CD4-positive, alpha-beta T cell treated with Interleukin-4 for 4 hours (primary cell): Measurements from ENCODE around the gene SLC44A3.
A peak's percentile ranks its signal among the peaks of the same experiment; 100 is the strongest.

Source experiments
- DNase-seq: peaks from one replicate; pipeline ENCODE4 v3.0.0-alpha.2; 2020

Gene SLC44A3

DNA sequence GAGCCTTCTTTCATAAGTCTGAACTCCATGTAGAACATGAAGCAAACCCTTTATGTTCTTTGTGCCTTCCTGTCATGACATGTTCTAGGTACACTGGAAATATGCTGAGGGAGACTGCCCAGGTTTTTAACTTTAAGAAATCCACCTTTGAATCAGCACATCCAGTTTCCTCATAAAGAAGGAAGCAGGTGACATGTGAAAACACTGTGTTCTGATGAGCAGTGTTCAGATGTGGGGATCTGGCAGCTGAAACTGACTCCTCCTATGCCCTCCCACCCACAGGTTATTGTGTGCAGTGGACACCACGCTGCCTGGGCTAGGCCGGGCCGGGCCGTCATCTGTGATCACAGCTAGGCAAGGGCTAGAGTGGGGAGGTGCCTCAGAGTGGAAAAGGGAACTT, 55.6 kb downstream of the SLC44A3 start:
- DNase-seq, result no peak

GRCh38 chr1:94876362-94876761, 56.2 kb downstream of the SLC44A3 start:
- no peak for DNase-seq

DNA sequence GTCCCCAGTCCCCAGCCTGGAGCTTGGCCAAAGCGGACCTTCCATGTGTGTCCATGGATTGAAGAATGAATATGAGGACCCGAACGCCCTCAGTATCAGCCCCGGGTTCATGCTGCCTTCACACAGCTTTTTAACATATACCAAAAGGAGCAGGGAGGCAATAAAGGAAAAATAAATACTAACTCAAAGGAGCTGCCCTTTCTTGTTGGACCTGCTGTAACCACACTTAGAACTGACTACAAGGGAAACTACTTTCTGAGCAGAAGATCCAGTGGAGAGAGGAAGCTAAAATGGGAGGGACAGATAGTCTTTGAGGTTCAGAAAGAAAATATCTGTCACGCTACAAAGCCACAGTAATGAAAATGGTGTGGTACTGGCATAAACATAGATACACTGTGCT, 58.2 kb downstream of the SLC44A3 start:
- no peak for DNase-seq

DNA sequence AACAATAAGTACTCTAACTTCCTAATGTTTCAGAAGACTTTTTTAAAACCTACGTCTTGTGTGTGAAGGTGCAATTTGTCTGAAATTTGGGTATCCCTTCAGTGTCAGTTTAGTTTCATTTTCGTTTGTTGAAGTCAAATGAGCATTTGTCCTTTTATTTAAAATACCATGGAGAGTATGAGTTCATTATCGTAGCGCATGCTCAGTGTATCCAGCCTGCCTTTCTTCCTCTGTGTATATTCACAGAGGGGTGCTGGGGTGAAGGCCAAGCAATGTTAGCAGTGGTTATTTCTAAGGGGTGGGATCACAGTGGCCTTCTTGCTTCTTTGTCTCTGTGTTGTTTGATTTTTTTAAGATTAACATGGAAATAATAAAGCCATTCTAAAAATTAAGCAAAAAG, 63.5 kb downstream of the SLC44A3 start:
- DNase-seq, result peak; percentile 24

DNA sequence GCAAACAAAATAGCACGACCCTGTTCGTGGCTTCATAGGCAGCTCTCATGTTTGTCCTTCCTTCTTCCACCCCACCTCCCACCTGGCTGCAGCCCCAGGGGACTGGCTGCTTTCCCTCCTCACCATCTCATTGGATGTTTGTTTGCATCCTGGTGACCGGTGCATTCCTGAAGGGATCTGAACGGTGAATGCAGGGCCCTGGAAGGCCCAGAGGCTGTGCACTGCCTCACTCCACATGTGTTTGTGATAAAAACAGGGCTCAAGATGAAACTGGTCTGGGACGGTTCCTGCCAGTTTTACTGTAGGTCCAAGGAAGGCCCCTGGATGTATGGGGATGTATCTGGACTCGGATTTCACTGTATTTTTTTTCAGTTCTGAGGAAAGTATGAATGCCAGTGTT, 63.9 kb downstream of the SLC44A3 start:
- no peak for DNase-seq

DNA sequence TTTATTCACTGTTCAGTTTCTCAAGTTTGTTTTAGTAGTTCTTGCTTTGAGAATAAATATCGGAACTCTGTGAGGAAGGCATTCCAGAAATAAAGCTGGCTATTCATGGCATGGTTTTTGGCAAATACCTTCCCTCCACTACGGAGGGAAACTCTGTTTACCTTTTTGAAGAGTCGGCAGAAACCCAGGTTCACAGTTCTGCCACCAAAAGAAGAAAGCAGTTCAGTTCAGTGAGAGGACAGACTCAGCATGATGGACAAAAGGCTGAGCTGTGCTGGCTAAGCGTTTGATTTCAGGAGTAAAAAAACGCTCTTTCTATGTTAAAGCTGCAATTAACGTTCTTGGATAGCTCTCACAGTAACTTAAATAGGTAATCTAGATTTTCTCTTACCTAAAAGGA, 64.3 kb downstream of the SLC44A3 start:
- no peak for DNase-seq

DNA sequence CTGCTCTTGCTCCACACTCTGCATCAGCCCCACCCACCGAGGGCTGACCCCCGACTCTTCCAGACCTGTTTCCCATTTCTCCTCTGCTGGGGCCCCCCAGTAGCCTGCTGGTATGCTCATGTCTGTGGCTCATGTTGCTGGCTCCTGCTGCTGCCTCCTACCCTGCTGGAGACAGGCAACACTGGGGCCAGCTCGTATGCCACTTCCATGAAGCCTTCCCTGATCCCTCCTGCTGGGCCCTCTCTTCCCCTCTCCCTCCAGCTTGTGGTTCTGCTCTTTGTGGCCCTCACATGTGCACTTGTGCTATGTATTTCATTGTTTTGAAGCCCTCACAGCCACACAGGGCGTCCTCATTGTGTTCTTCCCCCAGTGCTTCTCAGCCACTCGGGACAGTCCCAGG, 66.2 kb downstream of the SLC44A3 start:
- DNase-seq, result no peak

- DNase-seq, result no peak
Measured at GRCh38 chr1:94887106-94887505, 66.9 kb downstream of the SLC44A3 start.

GRCh38 chr1:94887603-94888171, 67.5 kb downstream of the SLC44A3 start:
- DNase-seq, result no peak

- DNase-seq, result no peak
Measured at GRCh38 chr1:94888201-94888600, 68.0 kb downstream of the SLC44A3 start.

- DNase-seq, result no peak
Measured at GRCh38 chr1:94892604-94893254, 72.6 kb downstream of the SLC44A3 start.

DNA sequence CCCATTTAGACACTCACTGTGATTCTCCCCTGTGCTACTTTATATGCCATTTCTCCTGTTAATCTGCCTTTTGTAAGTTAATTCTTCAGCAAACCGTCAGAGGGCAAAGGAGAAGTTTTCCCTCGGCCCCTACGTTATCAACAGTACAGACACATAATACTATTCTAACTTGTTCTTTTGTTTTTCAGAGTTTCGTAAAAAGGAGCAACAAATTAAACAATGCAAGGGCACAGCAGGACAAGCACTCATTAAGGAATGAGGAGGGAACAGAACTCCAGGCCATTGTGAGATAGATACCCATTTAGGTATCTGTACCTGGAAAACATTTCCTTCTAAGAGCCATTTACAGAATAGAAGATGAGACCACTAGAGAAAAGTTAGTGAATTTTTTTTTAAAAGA, 74.5 kb downstream of the SLC44A3 start:
- DNase-seq, result no peak

DNA sequence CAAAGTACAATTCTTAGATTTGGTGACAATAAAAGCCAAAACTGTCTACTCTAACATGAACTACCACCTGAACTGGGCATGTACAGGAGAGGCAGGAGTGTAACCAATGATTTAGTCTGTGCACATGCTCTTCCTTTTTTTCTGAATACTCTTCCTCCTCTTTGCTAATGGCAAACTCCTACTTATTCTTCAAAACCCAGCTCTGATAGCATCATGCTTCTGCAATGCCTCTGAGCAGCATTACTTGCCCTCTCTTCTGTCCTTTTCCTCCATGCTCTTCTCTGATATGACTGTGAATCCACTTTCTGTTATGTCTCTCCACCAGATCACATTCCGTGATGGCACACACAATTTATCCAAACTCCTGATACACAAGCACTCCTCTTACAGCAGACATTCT, 75.4 kb downstream of the SLC44A3 start:
- DNase-seq, result no peak

GRCh38 chr1:94898491-94899385, 78.6 kb downstream of the SLC44A3 start:
- DNase-seq, result no peak

GRCh38 chr1:94899756-94900155, 79.6 kb downstream of the SLC44A3 start:
- DNase-seq, result no peak

DNA sequence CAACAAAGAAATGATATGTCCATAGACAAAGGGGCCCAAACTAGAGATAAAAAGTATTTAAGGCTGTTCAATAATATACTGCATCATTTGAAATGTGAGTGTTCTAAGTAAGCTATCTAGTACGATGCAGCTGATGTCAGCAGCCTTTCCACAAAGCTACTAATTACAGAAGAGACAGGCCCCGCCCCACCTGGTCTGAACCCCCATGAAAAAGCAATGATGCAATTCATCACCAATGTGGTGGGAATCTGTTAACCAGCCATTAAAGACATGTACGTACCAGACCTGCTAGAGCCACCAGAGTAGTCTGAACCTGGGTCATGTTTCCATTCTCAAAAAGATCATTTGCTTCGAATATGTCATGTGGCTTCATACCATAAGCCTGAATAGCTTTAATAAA, 81.7 kb downstream of the SLC44A3 start:
- no peak for DNase-seq

DNA sequence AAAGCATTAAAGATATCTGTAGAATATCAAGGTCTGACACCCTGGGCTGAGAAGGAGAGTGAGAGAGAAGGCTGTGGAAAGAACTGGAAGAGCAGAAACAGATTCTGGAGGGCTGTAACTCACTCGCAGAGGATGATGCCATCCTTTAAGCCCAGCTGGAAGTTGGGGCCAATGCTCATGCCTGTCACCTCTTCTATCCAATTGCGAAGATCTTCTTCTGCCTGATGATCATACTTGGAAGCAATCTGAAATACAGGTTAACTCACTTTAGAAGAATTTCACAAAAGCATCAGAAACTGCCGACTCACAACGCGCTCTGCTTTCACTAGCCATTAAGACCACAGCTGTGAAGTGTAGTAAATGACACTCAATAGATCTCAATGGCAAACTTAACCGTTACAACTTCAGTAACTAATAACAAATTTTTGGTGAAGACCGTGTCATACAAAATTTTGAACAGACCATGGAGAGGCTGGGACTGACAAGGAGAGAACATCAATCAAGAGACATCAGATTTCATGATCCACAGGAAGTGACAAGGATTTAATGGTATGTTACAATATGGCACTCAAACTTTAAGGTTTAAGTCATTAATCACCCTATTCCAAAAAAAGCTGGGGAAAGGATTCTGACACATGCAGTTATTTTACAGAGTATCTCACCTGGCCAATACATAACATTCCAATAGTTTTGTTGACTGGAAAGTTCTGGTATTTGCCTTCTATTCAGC, 83.3 kb downstream of the SLC44A3 start:
- no peak for DNase-seq

DNA sequence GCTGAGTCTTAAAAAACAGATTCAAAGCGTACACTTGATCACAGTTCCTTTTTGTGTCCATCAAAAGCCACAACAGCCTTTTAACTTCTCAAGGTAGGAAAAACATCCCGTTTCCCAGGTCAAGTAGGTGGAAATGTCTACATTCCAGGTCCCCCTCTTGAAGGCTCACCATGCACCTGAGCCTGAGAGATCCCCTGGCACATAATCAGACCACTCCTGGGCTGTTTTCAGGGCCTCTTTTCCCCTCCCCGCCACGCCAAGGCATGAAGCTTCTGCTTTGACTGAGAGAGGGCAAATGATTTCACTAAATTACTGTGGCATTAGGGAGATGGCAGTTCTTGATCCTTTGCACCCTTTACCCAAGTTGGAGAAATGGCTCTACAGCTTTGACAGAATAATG, 85.0 kb downstream of the SLC44A3 start:
- DNase-seq, result no peak

GRCh38 chr1:94906382-94906781, 86.2 kb downstream of the SLC44A3 start:
- no peak for DNase-seq

- no peak for DNase-seq
Measured at GRCh38 chr1:94907136-94907535, 87.0 kb downstream of the SLC44A3 start.

DNA sequence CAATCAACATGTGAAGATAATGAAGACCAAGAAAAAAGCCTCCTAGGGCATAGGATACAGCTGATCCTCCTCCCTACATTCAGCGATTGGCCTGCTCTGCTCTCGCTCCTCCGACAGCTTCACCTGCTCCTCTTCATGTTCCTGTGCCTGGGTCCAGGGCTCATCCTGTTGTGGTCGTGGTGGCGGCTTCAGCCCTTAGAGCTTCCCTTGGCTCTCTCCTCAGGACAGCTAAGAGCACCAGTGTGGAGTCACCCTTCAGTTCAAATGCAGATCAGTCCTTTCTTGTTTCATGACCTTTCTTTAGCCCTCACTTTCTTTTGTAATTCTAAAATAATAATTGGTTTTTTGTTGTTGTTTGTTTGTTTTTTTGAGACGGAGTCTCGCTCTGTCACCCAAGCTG, 88.0 kb downstream of the SLC44A3 start:
- DNase-seq, result no peak

GRCh38 chr1:94908965-94909364, 88.8 kb downstream of the SLC44A3 start:
- DNase-seq, result no peak

- no peak for DNase-seq
Measured at GRCh38 chr1:94909486-94909885, 89.3 kb downstream of the SLC44A3 start.
